ENCODE data around the gene SPDEF. TPM values are rescaled to one million over a fixed set of nuclear protein-coding genes. Genes with fewer than 3 reads are reported as not detected.

Gene SPDEF
- polyA plus RNA-seq, 1 donor (not counting 4 experiments of a cell fraction or from before 2014, with no cell fraction given), result 0.03 TPM

DNA sequence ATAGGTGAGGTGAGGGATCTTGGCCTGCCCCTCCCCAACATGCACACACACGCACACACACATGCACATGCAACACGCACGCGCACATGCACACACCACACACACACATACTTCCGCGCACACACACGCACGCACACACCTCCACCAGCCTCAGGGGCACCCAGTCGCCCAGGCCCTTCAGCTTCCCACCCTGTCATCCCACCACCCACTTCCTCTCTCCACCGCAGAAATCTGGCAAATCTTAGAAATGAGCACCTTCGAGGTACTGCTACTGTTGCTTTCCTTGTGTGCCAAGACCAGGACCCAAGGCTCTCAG is 1.2 kb downstream of the SPDEF start:
- TF ChIP-seq EZH2 (IDR thresholded peaks at IDR 0.05; ENCODE audit: low read length), result no peak
- TF ChIP-seq, protein P1, sequence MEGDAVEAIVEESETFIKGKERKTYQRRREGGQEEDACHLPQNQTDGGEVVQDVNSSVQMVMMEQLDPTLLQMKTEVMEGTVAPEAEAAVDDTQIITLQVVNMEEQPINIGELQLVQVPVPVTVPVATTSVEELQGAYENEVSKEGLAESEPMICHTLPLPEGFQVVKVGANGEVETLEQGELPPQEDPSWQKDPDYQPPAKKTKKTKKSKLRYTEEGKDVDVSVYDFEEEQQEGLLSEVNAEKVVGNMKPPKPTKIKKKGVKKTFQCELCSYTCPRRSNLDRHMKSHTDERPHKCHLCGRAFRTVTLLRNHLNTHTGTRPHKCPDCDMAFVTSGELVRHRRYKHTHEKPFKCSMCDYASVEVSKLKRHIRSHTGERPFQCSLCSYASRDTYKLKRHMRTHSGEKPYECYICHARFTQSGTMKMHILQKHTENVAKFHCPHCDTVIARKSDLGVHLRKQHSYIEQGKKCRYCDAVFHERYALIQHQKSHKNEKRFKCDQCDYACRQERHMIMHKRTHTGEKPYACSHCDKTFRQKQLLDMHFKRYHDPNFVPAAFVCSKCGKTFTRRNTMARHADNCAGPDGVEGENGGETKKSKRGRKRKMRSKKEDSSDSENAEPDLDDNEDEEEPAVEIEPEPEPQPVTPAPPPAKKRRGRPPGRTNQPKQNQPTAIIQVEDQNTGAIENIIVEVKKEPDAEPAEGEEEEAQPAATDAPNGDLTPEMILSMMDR (optimal IDR thresholded peaks at IDR 0.05 in 1 of 3, IDR thresholded peaks at IDR 0.05 in 1 of 3, conservative IDR thresholded peaks at IDR 0.05 in 1 of 3; ENCODE audit: extremely low read depth in 1 of 3, insufficient read depth in 2 of 3, low read length in 3 of 3), result no peak
- H3K36me3 ChIP-seq (ENCODE audit: control insufficient read depth in 2 of 2, extremely low read depth in 1 of 2, insufficient read depth in 2 of 2, low read length in 2 of 2), result no peaks in the 10 kb centered on the region
- H3K27ac ChIP-seq (ENCODE audit: control insufficient read depth, insufficient read depth, low read length), result no peak overlapping the region
- H3K79me2 ChIP-seq (ENCODE audit: control insufficient read depth, insufficient read depth, low read length), result no peaks in the 10 kb centered on the region
- no peak overlapping the region for H3K4me3 ChIP-seq (ENCODE audit: control insufficient read depth in 2 of 3, extremely low read depth in 1 of 3, insufficient read depth in 2 of 3, low read depth in 1 of 3, low read length in 3 of 3)
- no peaks in the 10 kb centered on the region for H4K20me1 ChIP-seq (ENCODE audit: control insufficient read depth, extremely low read depth, insufficient read depth, low read length)
- DNase-seq (ENCODE audit: low read depth, low spot score) (no peak), FAIRE-seq (no peak)
- no peak overlapping the region for H3K4me2 ChIP-seq (ENCODE audit: control insufficient read depth, extremely low read depth, insufficient read depth, low read depth, low read length)
- H3K4me1 ChIP-seq (ENCODE audit: control insufficient read depth, extremely low read depth, insufficient read depth, low read length), result peaks cover 1% of the 10 kb centered on the region
- H3K9me3 ChIP-seq (ENCODE audit: control insufficient read depth, low read depth, low read length), result no peaks in the 10 kb centered on the region
- no peak overlapping the region for H2AFZ ChIP-seq (ENCODE audit: control insufficient read depth, low read length)
- no peaks in the 10 kb centered on the region for H3K9me1 ChIP-seq (ENCODE audit: control insufficient read depth, extremely low read depth, insufficient read depth, low read length)
- peaks cover 3% of the 10 kb centered on the region for H3K27me3 ChIP-seq (ENCODE audit: control insufficient read depth, extremely low read depth, insufficient read depth, low read length)
- no peak overlapping the region for H3K9ac ChIP-seq (ENCODE audit: control insufficient read depth, extremely low read depth, insufficient read depth, low read length)
- dilution Hi-C loops (cut with MboI; ENCODE audit: extremely low pct_ligation_motif_present, low sequenced_read_pairs), result no loop called here

DNA sequence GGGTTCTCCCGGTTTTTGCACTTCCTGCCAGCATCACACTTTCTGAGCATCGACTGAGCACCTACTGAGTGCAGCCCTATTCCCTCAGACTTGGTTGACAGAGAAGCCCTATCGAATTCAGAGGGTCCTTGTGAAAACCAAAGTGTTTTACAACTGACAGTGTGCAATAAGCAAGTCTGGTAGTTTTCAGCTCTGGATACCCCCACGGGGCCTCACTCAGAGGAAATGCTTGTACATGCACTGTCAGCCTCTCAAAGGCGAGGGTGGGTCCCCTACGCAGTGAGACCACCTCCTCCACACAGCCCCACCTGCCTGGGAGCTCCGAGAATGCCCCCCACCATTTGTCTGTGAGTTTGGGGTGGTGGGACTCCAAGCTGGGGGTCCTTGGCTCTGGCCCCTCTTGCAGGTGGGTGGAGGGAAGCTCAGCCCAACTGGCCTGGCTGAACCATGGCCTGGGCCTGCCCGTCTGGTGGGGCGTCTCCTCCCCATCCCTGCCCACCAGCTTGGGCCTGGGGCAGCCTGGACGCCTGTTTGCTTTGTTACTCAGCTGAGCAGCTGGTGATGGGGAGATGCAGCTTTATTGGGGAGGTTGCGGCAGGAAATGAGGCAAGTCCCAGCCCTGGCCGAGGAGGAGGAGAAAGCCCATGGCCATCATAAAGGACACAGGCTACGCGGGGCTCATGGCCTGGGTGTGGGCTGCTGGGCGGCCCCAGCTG is 1.7 kb downstream of the SPDEF start:
- peaks cover 3% of the 10 kb centered on the region for H3K27me3 ChIP-seq (ENCODE audit: control insufficient read depth, extremely low read depth, insufficient read depth, low read length)
- H3K4me1 ChIP-seq (ENCODE audit: control insufficient read depth, extremely low read depth, insufficient read depth, low read length), result peaks cover 4% of the 10 kb centered on the region
- no peaks in the 10 kb centered on the region for H4K20me1 ChIP-seq (ENCODE audit: control insufficient read depth, extremely low read depth, insufficient read depth, low read length)
- no peaks in the 10 kb centered on the region for H3K36me3 ChIP-seq (ENCODE audit: control insufficient read depth in 2 of 2, extremely low read depth in 1 of 2, insufficient read depth in 2 of 2, low read length in 2 of 2)
- no peak for DNase-seq (ENCODE audit: low read depth, low spot score)
- no peak overlapping the region for H2AFZ ChIP-seq (ENCODE audit: control insufficient read depth, low read length)
- H3K4me3 ChIP-seq (ENCODE audit: control insufficient read depth in 2 of 3, extremely low read depth in 1 of 3, insufficient read depth in 2 of 3, low read depth in 1 of 3, low read length in 3 of 3), result no peak overlapping the region
- H3K79me2 ChIP-seq (ENCODE audit: control insufficient read depth, insufficient read depth, low read length), result no peaks in the 10 kb centered on the region
- no peaks in the 10 kb centered on the region for H3K9me3 ChIP-seq (ENCODE audit: control insufficient read depth, low read depth, low read length)
- H3K4me2 ChIP-seq (ENCODE audit: control insufficient read depth, extremely low read depth, insufficient read depth, low read depth, low read length), result no peak overlapping the region
- no peaks in the 10 kb centered on the region for H3K9me1 ChIP-seq (ENCODE audit: control insufficient read depth, extremely low read depth, insufficient read depth, low read length)
- H3K27ac ChIP-seq (ENCODE audit: control insufficient read depth, insufficient read depth, low read length), result no peak overlapping the region
- no peak overlapping the region for H3K9ac ChIP-seq (ENCODE audit: control insufficient read depth, extremely low read depth, insufficient read depth, low read length)
- TF ChIP-seq, protein P1 (optimal IDR thresholded peaks at IDR 0.05 in 1 of 3, IDR thresholded peaks at IDR 0.05 in 1 of 3, conservative IDR thresholded peaks at IDR 0.05 in 1 of 3; ENCODE audit: extremely low read depth in 1 of 3, insufficient read depth in 2 of 3, low read length in 3 of 3), result no peak
- no peak for TF ChIP-seq EZH2 (IDR thresholded peaks at IDR 0.05; ENCODE audit: low read length)
- FAIRE-seq, result no peak
- dilution Hi-C loops (cut with MboI; ENCODE audit: extremely low pct_ligation_motif_present, low sequenced_read_pairs), result no loop called here
